Measurements from ENCODE around the gene CDKAL1. TPM values are rescaled to one million over a fixed set of nuclear protein-coding genes. Genes with fewer than 3 reads are reported as not detected.
"Not testable (repeated sequence)": the region's sequence is repeated elsewhere in the genome, so short reads cannot be mapped to it uniquely, and the experiment has no call there.

Gene CDKAL1
- total RNA-seq, 1 experiment from 2014 or later = 6.5 TPM

- Histone ChIP-seq H3K36me3 (no peaks in the 10 kb centered on the region; the same call in 1 of the 2 replicates), H3K4me3 (no peak overlapping the region), H3K9me3 (no peaks in the 10 kb centered on the region), H3K27me3 (no peaks in the 10 kb centered on the region)
- DNase-seq = no peak
These were observed 515.3 kb downstream of the CDKAL1 start for GRCh38 chr6:21049572-21049971.

- 0 out of 2 replicates have a peak, but pooled peaks cover 2% of the 10 kb centered on the region for H3K9me3 ChIP-seq
- H3K27me3 ChIP-seq = no peaks in the 10 kb centered on the region
- no peaks in the 10 kb centered on the region; the same call in 1 of the 2 replicates for H3K36me3 ChIP-seq
- H3K4me3 ChIP-seq = no peak overlapping the region
- no peak for DNase-seq
These were observed 516.7 kb downstream of the CDKAL1 start for GRCh38 chr6:21050935-21051334.

DNA sequence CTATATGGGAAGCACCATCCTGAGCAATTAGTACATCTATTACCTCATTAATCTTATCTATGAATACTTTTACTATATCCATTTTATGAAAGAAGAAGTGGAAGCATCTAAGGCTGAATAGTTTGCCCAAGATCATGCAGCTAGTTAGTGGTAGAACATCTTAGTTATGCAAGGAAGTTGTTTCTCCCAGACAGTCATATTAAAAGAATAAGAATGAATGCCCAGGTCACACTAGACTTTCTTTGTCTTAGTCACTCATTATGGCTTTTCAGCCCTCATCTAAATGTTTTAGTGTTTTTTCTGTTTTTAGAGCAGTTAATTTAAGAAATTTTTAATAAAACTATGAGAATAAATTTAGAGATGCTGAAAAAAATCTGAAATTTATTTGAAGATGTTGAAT, 517.5 kb downstream of the CDKAL1 start:
- no peaks in the 10 kb centered on the region for H3K27me3 ChIP-seq
- no peak overlapping the region for H3K4me3 ChIP-seq
- 0 out of 2 replicates have a peak, but pooled peaks cover 2% of the 10 kb centered on the region for H3K9me3 ChIP-seq
- no peak for DNase-seq
- H3K36me3 ChIP-seq = no peaks in the 10 kb centered on the region; the same call in 1 of the 2 replicates

GRCh38 chr6:21053612-21054011, 519.4 kb downstream of the CDKAL1 start:
- Histone ChIP-seq H3K4me3 (no peak overlapping the region), H3K27me3 (no peaks in the 10 kb centered on the region), H3K9me3 (0 out of 2 replicates have a peak, but pooled peaks cover 2% of the 10 kb centered on the region), H3K36me3 (no peaks in the 10 kb centered on the region; the same call in 1 of the 2 replicates)
- no peak for DNase-seq

DNA sequence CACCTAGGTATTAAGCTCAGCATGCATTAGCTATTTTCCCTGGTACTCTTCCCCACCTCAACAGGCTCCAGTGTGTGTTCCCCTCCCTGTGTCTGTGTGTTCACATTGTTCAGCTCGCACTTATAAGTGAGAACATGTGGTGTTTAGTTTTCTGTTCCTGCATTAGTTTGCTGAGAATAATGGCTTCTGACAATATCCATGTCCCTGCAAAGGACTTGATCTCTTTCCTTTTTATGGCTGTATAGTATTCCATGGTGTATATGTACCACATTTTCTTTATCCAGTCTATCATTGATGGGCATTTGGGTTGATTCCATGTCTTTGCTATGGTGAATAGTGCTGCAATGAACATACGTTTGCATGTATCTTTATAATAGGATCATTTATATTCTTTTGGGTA, 521.2 kb downstream of the CDKAL1 start:
- not testable (repeated sequence) for DNase-seq, H3K9me3 ChIP-seq, H3K4me3 ChIP-seq, H3K27me3 ChIP-seq, H3K36me3 ChIP-seq

GRCh38 chr6:21061892-21062291, 527.6 kb downstream of the CDKAL1 start:
- Histone ChIP-seq H3K4me3 (no peak overlapping the region), H3K9me3 (no peaks in the 10 kb centered on the region), H3K27me3 (no peaks in the 10 kb centered on the region), H3K36me3 (no peaks in the 10 kb centered on the region)
- no peak for DNase-seq

GRCh38 chr6:21064756-21065340, 530.6 kb downstream of the CDKAL1 start:
- no peak overlapping the region for H3K4me3 ChIP-seq
- no peak for DNase-seq
- H3K36me3 ChIP-seq = no peaks in the 10 kb centered on the region
- H3K27me3 ChIP-seq = no peaks in the 10 kb centered on the region
- no peaks in the 10 kb centered on the region for H3K9me3 ChIP-seq

DNA sequence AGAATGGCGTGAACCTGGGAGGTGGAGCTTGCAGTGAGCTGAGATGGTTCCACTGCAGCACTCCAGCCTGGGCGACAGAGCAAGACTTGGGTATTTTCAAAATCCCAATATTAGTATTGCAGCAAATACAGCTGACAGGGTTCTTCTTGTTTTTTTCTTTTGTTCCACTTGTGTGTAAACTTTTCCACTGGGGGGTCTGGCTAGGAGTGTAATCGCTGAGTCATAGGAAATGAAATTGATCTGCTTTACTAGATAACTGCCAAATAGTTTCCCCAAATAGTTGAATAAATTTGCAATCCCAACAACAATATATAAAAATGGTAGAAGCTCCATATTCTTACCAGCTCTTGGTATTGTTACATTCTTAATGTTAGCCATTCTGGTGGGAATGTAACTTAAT, 533.3 kb downstream of the CDKAL1 start:
- no peak overlapping the region for H3K4me3 ChIP-seq
- no peaks in the 10 kb centered on the region for H3K27me3 ChIP-seq
- DNase-seq = no peak

GRCh38 chr6:21070620-21071019, 536.4 kb downstream of the CDKAL1 start:
- Histone ChIP-seq H3K36me3 (no peaks in the 10 kb centered on the region), H3K4me3 (no peak overlapping the region), H3K9me3 (0 out of 2 replicates have a peak, but pooled peaks cover 2% of the 10 kb centered on the region), H3K27me3 (no peaks in the 10 kb centered on the region)
- DNase-seq = no peak

More for the DNA sequence above, 533.3 kb downstream of the CDKAL1 start:
- Histone ChIP-seq H3K36me3 (no peaks in the 10 kb centered on the region), H3K9me3 (no peaks in the 10 kb centered on the region)

GRCh38 chr6:21071780-21072468, 537.7 kb downstream of the CDKAL1 start:
- no peaks in the 10 kb centered on the region for H3K36me3 ChIP-seq
- no peaks in the 10 kb centered on the region for H3K27me3 ChIP-seq
- DNase-seq = no peak
- H3K9me3 ChIP-seq = 0 out of 2 replicates have a peak, but pooled peaks cover 2% of the 10 kb centered on the region
- no peak overlapping the region for H3K4me3 ChIP-seq

DNA sequence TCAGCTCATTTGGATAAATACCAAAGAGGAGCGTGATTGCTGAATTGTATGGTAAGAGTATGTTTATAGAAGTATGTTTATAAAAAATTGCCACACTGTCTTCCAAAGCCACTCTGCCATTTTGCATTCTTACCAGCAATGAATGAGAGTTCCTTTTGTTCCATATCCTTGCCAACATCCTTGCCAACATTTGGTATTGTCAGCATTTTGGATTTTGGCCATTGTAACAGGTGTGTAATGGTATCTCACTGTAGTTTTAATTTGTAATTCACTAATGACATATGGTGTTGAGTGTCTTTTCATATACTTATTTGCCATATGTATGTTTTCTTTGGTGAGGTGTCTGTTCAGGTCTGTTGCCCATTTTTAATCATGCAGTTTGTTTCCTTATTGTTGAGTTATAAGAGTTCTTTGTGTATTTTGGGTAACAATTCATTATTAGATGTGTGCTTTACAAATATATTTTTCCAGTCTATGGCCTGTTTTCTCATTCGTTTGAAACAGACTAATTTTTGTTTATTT, 539.1 kb downstream of the CDKAL1 start:
- Histone ChIP-seq H3K36me3 (no peaks in the 10 kb centered on the region), H3K27me3 (no peaks in the 10 kb centered on the region), H3K4me3 (no peak overlapping the region), H3K9me3 (0 out of 2 replicates have a peak, but pooled peaks cover 2% of the 10 kb centered on the region)
- no peak for DNase-seq

DNA sequence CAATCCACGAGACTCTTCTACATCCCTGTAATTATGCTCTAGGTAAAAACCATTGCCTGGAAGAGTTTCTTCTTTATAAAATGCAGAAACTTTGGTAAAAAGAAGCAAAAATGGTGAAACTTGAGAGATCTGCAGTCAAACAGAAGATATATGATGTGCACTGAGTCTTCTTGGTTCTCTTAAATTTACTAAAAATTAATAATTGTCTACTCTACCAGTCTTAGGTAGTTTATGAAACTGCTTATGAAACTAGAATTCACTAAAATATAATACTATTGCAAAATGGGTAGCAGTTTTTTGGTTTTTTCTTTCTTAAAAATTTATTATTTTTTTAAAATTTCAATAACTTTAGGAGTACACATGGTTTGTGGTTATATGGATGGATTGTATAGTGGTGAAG, 540.2 kb downstream of the CDKAL1 start:
- Histone ChIP-seq H3K4me3 (no peak overlapping the region), H3K36me3 (no peaks in the 10 kb centered on the region), H3K27me3 (no peaks in the 10 kb centered on the region), H3K9me3 (0 out of 2 replicates have a peak, but pooled peaks cover 2% of the 10 kb centered on the region)
- no peak for DNase-seq

DNA sequence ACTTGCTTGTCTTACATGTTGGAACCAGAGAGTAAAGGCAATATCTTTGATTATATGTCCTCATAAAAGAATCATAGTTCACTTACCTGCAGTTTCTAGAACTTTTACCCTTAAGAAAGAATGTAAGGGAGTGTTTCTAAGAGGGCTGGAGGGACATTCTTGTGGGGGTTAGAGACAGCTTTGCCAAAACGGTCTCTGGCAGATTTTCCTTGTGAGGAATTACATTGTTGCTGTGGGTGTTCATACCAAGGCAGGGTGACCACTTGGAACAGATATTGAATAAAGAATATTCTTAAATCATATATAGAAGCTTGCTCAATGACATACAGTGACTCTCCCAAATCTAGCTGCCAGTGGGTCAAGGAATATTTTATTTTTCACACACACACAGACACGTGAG, 541.7 kb downstream of the CDKAL1 start:
- no peak for DNase-seq
- 0 out of 2 replicates have a peak, but pooled peaks cover 2% of the 10 kb centered on the region for H3K9me3 ChIP-seq
- H3K4me3 ChIP-seq = no peak overlapping the region
- H3K36me3 ChIP-seq = no peaks in the 10 kb centered on the region
- H3K27me3 ChIP-seq = no peaks in the 10 kb centered on the region

DNA sequence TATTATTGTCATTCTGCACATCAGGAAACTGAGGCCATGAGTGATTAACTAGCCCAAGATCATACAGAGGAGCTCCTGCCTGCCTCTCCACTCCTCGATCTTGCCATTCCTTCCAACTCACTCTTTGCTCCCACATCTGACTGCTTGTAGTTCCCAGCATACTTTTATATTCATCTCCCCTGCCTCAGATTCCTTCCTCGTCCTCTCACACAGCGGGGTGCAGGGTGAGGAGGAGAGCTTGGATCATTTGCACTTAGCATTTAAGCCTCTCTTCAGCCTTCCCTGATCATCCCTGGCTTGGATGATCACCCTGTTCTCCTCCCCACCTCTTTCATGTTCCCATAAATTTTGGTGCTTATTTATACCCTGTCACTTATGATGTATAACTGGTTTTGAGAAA, 544.2 kb downstream of the CDKAL1 start:
- Histone ChIP-seq H3K27me3 (no peaks in the 10 kb centered on the region), H3K9me3 (no peaks in the 10 kb centered on the region), H3K36me3 (no peaks in the 10 kb centered on the region), H3K4me3 (no peak overlapping the region)
- no peak for DNase-seq

DNA sequence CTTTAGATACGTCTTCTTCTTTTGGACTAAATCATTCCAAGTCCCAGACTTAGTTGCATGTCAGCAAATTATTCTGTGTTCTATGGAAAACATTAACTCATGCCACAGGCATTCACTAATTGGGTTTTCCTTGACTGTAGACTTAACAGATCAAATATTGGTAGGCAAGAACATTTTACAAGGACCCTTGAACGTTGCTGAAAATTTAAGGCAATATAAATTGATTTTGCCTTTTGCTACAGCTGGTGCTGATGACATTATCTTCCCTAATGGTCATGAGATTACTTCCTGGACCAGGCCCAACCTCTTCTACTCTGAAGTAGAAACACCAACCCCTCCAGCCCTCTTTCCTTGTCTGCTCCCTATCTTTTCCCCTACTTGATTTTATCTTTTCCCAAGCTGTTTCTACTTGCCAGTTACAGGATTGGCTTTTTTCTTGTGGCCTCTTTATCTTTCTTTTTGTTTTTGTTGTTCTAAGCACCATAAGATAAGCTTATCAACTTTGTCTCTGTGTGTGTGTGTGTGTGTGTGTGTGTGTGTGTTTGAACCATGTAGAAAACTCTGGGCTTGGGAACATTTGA, 545.3 kb downstream of the CDKAL1 start:
- Histone ChIP-seq H3K4me3 (no peak overlapping the region), H3K36me3 (no peaks in the 10 kb centered on the region), H3K9me3 (no peaks in the 10 kb centered on the region), H3K27me3 (no peaks in the 10 kb centered on the region)
- no peak for DNase-seq

GRCh38 chr6:21080221-21080620, 546.0 kb downstream of the CDKAL1 start:
- Histone ChIP-seq H3K27me3 (no peaks in the 10 kb centered on the region), H3K4me3 (no peak overlapping the region), H3K9me3 (no peaks in the 10 kb centered on the region), H3K36me3 (no peaks in the 10 kb centered on the region)
- no peak for DNase-seq

DNA sequence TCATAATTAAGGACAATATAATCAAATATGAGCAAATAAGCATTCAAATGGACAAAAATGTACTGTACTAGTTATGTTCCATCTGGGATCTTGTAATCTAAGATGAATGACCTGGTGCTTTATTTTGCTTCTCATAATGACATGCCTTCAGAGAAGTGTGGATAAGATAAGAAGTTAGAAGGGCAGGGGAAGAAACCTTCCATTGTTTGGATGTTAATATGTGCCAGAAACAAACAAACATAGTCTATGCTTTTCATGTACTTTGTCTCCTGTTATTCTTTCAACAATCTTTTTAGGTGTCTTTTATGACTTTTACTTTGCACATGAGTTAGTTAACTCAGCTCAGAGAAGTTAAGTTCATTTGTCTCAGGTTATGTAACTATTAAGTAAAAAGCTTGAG, 547.8 kb downstream of the CDKAL1 start:
- Histone ChIP-seq H3K36me3 (no peaks in the 10 kb centered on the region), H3K9me3 (no peaks in the 10 kb centered on the region), H3K4me3 (no peak overlapping the region), H3K27me3 (no peaks in the 10 kb centered on the region)
- DNase-seq = no peak
